PC-9 (cell line): ENCODE measurements around the gene HMGB1.

Experiments used
- CTCF ChIP-seq: fragments of 200-600 bp; sonication (generic); conservative IDR thresholded peaks from 2 replicates; pipeline ENCODE4 v1.6.1; 2017; ENCODE audit warnings: mixed run types, antibody characterized with exemption, mild to moderate bottlenecking, moderate library complexity
- EZH2 ChIP-seq: fragments of 200-600 bp; sonication (generic); IDR thresholded peaks from 2 replicates; pipeline ENCODE4 v1.8.0; 2017; ENCODE audit warnings: antibody characterized with exemption, low read depth

DNA sequence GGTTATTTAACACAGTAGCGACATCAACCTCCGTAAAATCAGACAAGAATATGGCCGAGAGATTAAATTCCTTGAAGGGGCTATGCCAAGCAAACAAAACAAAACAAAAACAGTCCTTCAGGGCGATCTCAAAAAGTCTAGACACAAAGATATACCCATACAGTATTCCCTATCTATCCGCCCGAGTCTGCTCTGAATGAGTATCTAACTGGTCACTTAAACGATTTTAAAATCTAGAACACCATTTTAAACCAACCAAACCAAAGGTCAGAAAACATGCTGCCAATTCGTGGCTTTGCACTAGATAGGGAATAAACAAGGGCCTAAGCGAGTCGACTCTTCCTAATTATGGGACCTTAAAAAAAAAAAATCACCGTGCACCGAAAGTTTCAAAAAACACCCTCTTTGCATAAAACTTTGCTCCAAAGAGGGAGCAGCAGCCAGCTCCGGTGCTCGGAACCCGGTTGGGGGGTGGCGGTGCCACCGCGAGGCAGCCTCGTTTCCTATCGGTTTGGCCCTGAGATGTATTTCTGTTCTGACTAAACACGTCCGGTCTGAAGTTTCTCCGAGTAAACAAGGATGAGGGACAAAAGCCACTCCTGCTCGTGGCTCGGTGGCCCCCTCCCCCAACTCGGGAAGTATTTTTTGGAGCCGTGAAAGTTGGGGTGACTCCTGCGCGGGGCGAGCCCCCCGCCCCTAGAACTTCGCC, 1.8 kb downstream of the HMGB1 start:
- no peak for TF ChIP-seq CTCF
- no peak for TF ChIP-seq EZH2
